MM.1S (cell line): ENCODE measurements around the gene POLR2M.

Source experiments
- CTCF ChIP-seq: fragments of 300-600 bp; sonication (generic); IDR thresholded peaks from 2 replicates; pipeline ENCODE4 v1.5.1; 2016; ENCODE audit warnings: antibody characterized with exemption, low read length, mixed read lengths
- EZH2 ChIP-seq: fragments of 300-600 bp; sonication (generic); optimal IDR thresholded peaks from 2 replicates; pipeline ENCODE3; 2017; ENCODE audit warnings: low read depth, mild to moderate bottlenecking, antibody characterized with exemption, low read length, mixed read lengths
- EZH2phosphoT487 ChIP-seq: fragments of 300-600 bp; sonication (generic); IDR thresholded peaks from 2 replicates; pipeline ENCODE4 v1.6.1; 2018; ENCODE audit warnings: antibody characterized with exemption, low read length

- no peak for TF ChIP-seq CTCF
- no peak for TF ChIP-seq EZH2
- TF ChIP-seq EZH2phosphoT487, result no peak
Observed at GRCh38 chr15:57662091-57662744, 44.3 kb upstream of the POLR2M start.
